WTC11 (cell line): ENCODE results near the gene OCRL.

Experiments used
- CBFB ChIP-seq: sonication (generic); formaldehyde crosslinking; IDR thresholded peaks from 2 replicates; pipeline ENCODE4 v1.8.1; 2022; ENCODE audit warnings: mild to moderate bottlenecking, low read depth, missing genetic modification reagents
- KAT7 ChIP-seq: sonication (generic); formaldehyde crosslinking; IDR thresholded peaks from 2 replicates; pipeline ENCODE4 v1.8.1; 2023; ENCODE audit warnings: missing genetic modification reagents, mild to moderate bottlenecking, borderline replicate concordance

DNA sequence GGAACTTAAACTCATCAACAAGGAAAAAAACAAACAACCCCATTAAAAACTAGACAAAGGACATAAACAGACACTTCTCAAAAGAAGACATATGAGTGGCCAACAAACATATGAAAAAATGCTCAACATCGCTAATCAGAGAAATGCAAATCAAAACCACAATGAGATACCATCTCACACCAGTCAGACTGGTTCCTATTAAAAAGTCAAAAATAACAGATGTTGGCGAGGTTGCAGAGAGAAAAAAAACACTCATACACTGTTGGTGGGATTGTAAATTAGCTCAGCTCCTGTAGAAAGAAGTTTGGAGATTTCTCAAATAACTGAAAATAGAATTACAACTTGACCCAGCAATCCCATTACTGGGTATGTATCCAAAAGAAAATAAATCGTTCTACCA, 86.0 kb downstream of the OCRL start:
- TF ChIP-seq CBFB (CRISPR knock-in tag) (no peak), KAT7 (no peak)
